CD4-positive, alpha-beta T cell treated with Interleukin-12 subunit alpha and Interleukin-12 subunit beta, for 1 hour (primary cell): Measurements from ENCODE around the gene TRIM43.
"Not testable (repeated sequence)": the region's sequence is repeated elsewhere in the genome, so short reads cannot be mapped to it uniquely, and the experiment has no call there.

Experiments
- DNase-seq: peaks from one replicate; pipeline ENCODE4 v3.0.0-alpha.2; 2020

Gene TRIM43

GRCh38 chr2:95591701-95592100 is at the start of gene TRIM43:
TSS of gene TRIM43 (plus strand) at chr2:95592001. CDS start at chr2:95594024, 2,023 bp downstream.
- DNase-seq, result not testable (repeated sequence)

- no peak for DNase-seq
These were observed 40.7 kb upstream of the TRIM43 start for GRCh38 chr2:95551055-95551568.

GRCh38 chr2:95552911-95553310 is 38.9 kb upstream of the TRIM43 start:
- no peak for DNase-seq

GRCh38 chr2:95569170-95569569 is 22.6 kb upstream of the TRIM43 start:
- no peak for DNase-seq

- no peak for DNase-seq
These were observed 17.9 kb upstream of the TRIM43 start for GRCh38 chr2:95573866-95574265.

- DNase-seq, result no peak
These were observed 17.3 kb upstream of the TRIM43 start for GRCh38 chr2:95574506-95574905.

- no peak for DNase-seq
These were observed 15.9 kb upstream of the TRIM43 start for GRCh38 chr2:95575857-95576256.

GRCh38 chr2:95578539-95578938 is 13.3 kb upstream of the TRIM43 start:
- DNase-seq, result no peak

GRCh38 chr2:95583545-95583944 is 8.3 kb upstream of the TRIM43 start:
- DNase-seq, result not testable (repeated sequence)

GRCh38 chr2:95584321-95584720 is 7.5 kb upstream of the TRIM43 start:
- DNase-seq, result not testable (repeated sequence)

- DNase-seq, result not testable (repeated sequence)
These were observed 1.8 kb upstream of the TRIM43 start for GRCh38 chr2:95589777-95590536.

GRCh38 chr2:95592973-95593372 is 1.2 kb downstream of the TRIM43 start:
- not testable (repeated sequence) for DNase-seq

GRCh38 chr2:95595012-95595411 is 3.2 kb downstream of the TRIM43 start:
- not testable (repeated sequence) for DNase-seq

GRCh38 chr2:95601301-95601700 is 9.5 kb downstream of the TRIM43 start:
- DNase-seq, result not testable (repeated sequence)

GRCh38 chr2:95602146-95602545 is 10.3 kb downstream of the TRIM43 start:
- not testable (repeated sequence) for DNase-seq

GRCh38 chr2:95608356-95608755 is 16.6 kb downstream of the TRIM43 start:
- DNase-seq, result not testable (repeated sequence)

- DNase-seq, result not testable (repeated sequence)
These were observed 18.0 kb downstream of the TRIM43 start for GRCh38 chr2:95609764-95610163.

GRCh38 chr2:95613048-95613447 is 21.2 kb downstream of the TRIM43 start:
- not testable (repeated sequence) for DNase-seq

- DNase-seq, result not testable (repeated sequence)
These were observed 30.9 kb downstream of the TRIM43 start for GRCh38 chr2:95622728-95623127.

GRCh38 chr2:95630987-95631386 is 39.2 kb downstream of the TRIM43 start:
- not testable (repeated sequence) for DNase-seq

- DNase-seq, result not testable (repeated sequence)
These were observed 41.9 kb downstream of the TRIM43 start for GRCh38 chr2:95633626-95634259.

- DNase-seq, result not testable (repeated sequence)
These were observed 48.9 kb downstream of the TRIM43 start for GRCh38 chr2:95640515-95641288.

- not testable (repeated sequence) for DNase-seq
These were observed 49.4 kb downstream of the TRIM43 start for GRCh38 chr2:95641289-95641575.
